Endothelial cell of umbilical vein (primary cell): ENCODE measurements around the gene MYH11.

Experiments used
- MAX ChIP-seq: IDR thresholded peaks from 2 replicates; pipeline ENCODE4 v1.6.1; 2011; ENCODE audit not compliant: insufficient read depth, insufficient read length
- POLR2A ChIP-seq: IDR thresholded peaks from 2 replicates; pipeline ENCODE4 v1.6.1; 2012; ENCODE audit warnings: low read depth, mild to moderate bottlenecking, control low read depth, low read length
- TF ChIP-seq, protein P1 (sequence below), 2 donors: IDR thresholded peaks; 1 replicate in 1 of 2; 2 replicates in 1 of 2; pipeline ENCODE4 v1.5.1; 2011; ENCODE audit warnings: low read length in 2 of 2, mild to moderate bottlenecking in 2 of 2, moderate library complexity in 2 of 2, control low read depth in 1 of 2, inconsistent platforms in 1 of 2, low read depth in 1 of 2; ENCODE audit not compliant: insufficient read depth in 1 of 2; ENCODE audit errors: extremely low read depth in 1 of 2

GRCh38 chr16:15772579-15773293 lies 84.1 kb downstream of the MYH11 start:
- no peak for TF ChIP-seq POLR2A
- TF ChIP-seq MAX: no peak
- TF ChIP-seq, protein P1, sequence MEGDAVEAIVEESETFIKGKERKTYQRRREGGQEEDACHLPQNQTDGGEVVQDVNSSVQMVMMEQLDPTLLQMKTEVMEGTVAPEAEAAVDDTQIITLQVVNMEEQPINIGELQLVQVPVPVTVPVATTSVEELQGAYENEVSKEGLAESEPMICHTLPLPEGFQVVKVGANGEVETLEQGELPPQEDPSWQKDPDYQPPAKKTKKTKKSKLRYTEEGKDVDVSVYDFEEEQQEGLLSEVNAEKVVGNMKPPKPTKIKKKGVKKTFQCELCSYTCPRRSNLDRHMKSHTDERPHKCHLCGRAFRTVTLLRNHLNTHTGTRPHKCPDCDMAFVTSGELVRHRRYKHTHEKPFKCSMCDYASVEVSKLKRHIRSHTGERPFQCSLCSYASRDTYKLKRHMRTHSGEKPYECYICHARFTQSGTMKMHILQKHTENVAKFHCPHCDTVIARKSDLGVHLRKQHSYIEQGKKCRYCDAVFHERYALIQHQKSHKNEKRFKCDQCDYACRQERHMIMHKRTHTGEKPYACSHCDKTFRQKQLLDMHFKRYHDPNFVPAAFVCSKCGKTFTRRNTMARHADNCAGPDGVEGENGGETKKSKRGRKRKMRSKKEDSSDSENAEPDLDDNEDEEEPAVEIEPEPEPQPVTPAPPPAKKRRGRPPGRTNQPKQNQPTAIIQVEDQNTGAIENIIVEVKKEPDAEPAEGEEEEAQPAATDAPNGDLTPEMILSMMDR (IDR thresholded peaks at IDR 0.05; ENCODE audit: extremely low read depth in 1 of 2, insufficient read depth in 1 of 2, low read depth in 1 of 2, low read length in 2 of 2): no peak
